GM12875 (cell line): ENCODE results near the gene OR10A4.

Source experiments
- H3K4me3 ChIP-seq: one replicate; pipeline ENCODE4 v1.5.1; 2011; ENCODE audit warnings: low read depth, low read length, control low read depth
- TF ChIP-seq, protein P1 (sequence below): IDR thresholded peaks from 2 replicates; pipeline ENCODE4 v1.5.1; 2011; ENCODE audit warnings: low read depth, mild to moderate bottlenecking, control low read depth, inconsistent platforms, low read length, moderate library complexity, borderline replicate concordance; ENCODE audit not compliant: insufficient read depth

The OR10A4 gene, protein sequence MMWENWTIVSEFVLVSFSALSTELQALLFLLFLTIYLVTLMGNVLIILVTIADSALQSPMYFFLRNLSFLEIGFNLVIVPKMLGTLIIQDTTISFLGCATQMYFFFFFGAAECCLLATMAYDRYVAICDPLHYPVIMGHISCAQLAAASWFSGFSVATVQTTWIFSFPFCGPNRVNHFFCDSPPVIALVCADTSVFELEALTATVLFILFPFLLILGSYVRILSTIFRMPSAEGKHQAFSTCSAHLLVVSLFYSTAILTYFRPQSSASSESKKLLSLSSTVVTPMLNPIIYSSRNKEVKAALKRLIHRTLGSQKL

GRCh38 chr11:6876325-6876724 lies at the start of gene OR10A4:
Gene OR10A4, plus strand, starts transcription at chr11:6876625. Its CDS starts 23 bp downstream, at chr11:6876648.
- TF ChIP-seq, protein P1, sequence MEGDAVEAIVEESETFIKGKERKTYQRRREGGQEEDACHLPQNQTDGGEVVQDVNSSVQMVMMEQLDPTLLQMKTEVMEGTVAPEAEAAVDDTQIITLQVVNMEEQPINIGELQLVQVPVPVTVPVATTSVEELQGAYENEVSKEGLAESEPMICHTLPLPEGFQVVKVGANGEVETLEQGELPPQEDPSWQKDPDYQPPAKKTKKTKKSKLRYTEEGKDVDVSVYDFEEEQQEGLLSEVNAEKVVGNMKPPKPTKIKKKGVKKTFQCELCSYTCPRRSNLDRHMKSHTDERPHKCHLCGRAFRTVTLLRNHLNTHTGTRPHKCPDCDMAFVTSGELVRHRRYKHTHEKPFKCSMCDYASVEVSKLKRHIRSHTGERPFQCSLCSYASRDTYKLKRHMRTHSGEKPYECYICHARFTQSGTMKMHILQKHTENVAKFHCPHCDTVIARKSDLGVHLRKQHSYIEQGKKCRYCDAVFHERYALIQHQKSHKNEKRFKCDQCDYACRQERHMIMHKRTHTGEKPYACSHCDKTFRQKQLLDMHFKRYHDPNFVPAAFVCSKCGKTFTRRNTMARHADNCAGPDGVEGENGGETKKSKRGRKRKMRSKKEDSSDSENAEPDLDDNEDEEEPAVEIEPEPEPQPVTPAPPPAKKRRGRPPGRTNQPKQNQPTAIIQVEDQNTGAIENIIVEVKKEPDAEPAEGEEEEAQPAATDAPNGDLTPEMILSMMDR, result no peak
- no peak within 1 kb of the TSS for H3K4me3 ChIP-seq

DNA sequence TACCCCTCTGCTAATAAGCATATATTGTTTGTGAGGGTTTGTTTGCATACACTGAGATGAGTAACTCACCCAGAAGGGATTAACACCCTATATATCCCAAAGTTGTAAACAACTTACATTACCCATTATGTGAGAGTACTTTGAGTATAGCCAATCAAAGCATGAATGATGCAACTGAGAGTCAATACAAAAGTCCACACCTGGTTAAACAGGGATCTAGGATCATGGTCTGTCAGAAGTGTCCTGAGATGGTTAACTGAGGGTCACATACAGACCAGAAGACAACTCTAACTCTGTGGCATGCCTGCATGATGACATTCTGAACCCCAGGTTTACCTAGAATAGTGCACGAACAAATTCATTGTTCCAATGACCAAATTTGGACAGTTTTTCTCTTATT lies 48.3 kb upstream of the OR10A4 start:
- H3K4me3 ChIP-seq, result no peak overlapping the region
- TF ChIP-seq, protein P1, result no peak

DNA sequence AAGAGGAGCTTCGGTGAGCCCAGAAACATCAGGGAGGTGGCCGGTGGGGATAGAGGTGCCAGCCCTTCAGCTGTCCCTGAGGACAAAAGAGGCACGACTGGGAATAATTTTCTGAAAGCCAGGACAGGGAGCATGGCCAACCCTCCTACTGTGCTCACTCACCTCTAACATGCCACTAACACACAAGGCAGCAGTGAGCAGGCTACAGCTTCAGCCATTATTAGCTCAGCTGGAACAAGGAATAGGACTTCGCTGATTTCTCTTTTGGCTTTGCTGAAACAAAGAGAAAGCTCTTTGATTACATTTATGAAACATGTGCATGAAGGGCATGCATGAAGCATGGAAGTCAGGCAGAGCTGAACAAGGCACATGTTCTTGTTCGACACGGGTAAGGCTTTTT lies 43.1 kb upstream of the OR10A4 start:
- TF ChIP-seq, protein P1, result no peak
- no peak overlapping the region for H3K4me3 ChIP-seq

- TF ChIP-seq, protein P1, result no peak
Measured at GRCh38 chr11:6834021-6834420, 42.4 kb upstream of the OR10A4 start.

DNA sequence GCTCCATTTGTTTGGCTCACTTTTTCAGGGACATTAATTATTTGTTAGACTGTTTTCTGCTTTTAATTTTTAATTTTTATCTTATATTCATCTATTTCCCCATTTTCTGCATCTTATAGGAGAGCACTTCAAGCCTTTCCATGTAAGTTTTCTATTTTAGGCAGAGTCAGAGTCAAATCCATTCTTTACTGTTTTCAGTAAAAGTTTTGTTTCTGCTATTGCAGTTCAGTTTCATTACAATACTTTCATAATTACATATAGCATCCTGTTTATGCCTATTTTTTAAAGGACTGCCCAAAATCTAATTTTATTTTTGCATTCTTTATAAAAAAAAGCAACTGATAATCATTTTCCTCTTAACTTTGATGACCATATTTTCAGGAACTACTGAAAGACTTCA lies 34.7 kb upstream of the OR10A4 start:
- TF ChIP-seq, protein P1, result no peak
- H3K4me3 ChIP-seq, result no peak overlapping the region

More at GRCh38 chr11:6834021-6834420, 42.4 kb upstream of the OR10A4 start:
- no peak overlapping the region for H3K4me3 ChIP-seq

DNA sequence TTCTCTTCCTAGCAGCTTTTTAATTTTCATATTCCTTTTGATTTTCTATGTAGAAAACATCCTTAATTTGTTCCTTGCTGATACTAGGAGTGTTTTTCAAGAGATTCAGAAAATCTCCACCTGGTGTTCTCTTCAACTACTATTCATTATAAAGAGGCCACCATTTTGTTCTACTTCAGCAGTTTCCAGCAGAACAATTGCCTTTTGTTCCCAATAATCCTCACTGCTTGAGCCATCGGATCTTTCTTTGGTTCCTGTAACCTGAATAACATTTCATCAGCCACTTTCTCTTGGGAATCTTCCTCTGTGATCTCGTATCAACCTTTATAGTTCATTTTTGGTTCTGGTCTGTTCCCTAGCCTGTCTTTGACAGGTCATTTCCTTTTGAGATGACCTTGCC lies 32.8 kb upstream of the OR10A4 start:
- H3K4me3 ChIP-seq, result no peak overlapping the region
- TF ChIP-seq, protein P1, result no peak

- no peak overlapping the region for H3K4me3 ChIP-seq
- TF ChIP-seq, protein P1, result no peak
Measured at GRCh38 chr11:6844356-6844755, 32.1 kb upstream of the OR10A4 start.
